Measurements from ENCODE around the gene UBXN4.
"Not testable (repeated sequence)": the region's sequence is repeated elsewhere in the genome, so short reads cannot be mapped to it uniquely, and the experiment has no call there.

UBXN4 gene

DNA sequence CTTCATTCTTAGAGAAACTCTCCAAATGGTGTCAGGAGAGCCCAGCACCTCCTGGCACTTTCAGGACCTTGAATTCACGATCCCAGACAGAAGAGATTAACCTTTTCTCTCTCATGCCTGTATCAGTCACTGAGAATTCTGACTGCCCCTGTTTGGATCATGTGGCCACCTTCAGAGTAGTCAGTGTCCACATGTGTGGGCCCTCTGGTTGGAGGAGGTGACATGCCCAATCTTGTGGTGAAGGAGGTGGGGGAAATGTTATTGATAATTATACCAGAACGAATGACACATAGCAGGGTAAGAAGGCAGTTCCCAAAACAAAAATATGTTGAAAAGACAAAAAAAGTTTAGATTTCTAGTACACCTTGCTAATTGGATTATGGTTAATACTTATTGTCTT lies 31.7 kb downstream of the UBXN4 start:
- DNase-seq, result no peak

DNA sequence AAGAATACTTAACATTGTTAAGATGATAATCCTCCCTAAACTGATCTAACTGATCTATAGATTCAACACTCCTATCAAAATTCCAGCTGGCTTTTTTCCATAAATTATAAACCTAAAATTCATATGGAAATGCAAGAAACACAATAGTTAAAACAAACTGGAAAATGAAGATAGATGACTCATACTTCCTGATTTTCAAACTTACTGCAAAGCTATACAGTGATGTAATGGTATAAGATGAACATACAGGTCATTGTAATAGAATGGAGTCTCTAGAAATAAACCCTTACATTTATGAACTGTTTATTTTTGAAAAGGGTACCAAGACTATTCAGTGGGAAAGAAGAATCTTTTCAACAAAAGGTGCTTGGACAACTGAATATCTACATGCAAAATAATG lies 32.3 kb downstream of the UBXN4 start:
- DNase-seq, result no peak

DNA sequence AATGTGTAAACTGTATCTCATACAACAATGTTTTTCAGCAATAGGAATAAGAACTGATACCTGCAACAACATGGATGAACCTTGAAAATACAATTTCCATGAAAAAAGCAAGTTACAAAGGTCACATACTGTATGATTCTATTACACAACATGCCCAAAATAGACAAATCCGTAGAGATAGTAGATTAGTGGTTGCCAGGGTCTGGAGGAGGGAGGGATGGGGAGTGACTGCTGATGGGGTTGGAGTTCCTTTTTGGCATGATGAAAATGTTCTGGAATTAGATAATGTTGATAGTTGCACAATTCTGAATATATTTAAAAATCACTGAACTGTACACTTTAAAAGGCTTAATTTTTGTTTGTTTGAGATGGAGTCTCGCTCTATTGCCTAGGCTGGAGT lies 33.8 kb downstream of the UBXN4 start:
- DNase-seq, result no peak

DNA sequence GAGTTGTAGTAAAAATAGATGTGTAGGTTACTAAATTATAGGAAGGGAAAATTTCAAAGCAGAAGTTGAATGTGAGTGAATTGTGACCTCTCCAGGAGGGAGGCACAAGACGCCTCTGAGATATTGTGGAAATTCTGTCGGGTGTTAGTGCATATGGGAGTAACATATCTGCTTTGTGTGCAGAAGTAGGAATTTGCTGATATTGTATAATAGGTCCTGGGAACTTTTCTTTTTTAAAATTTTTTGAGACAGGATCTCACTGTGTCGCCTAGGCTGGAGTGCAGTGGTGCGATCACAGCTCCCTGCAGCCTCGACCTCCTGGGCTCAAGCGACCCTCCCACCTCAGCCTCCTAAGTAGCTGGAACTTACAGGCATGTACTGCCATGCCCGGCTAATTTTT lies 34.7 kb downstream of the UBXN4 start:
- no peak for DNase-seq

DNA sequence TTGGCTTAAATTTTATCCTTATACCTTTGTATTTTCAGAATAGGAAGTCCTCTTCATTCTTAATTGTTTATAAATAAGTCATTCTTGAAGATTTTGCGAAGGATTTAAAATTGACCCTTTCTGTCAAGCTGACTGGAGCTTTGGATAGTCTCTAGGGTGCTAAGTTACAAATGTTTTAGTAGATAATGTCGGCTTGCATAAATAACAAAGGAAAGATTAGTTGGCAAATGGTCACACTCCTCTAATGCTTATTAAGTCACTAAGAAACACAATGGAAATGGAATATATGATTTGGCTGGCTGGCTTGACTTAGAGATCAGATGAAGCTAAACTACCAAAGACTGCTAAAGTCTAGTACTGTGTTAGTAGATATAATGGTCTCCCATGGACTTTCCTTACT lies 40.6 kb downstream of the UBXN4 start:
- DNase-seq, result no peak

DNA sequence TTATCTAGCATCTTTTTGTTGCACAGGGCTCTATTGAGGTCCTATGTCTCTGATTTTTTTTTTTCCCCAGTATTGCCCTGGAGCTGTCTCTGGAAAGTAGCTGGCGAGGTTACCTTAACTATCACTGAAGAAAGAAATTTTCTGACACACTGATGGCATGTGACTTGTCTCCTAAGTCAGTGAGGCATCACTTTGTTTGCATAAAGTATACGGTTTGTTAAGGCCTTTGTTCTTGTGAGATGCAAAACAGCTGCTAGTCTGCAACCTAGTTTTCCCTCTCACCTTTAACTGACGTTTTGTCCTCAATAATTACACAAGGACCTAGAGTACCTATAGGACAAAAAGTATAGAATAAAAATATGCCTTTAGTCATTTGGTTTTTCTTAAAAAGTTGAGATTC lies 41.8 kb downstream of the UBXN4 start:
- DNase-seq, result no peak

DNA sequence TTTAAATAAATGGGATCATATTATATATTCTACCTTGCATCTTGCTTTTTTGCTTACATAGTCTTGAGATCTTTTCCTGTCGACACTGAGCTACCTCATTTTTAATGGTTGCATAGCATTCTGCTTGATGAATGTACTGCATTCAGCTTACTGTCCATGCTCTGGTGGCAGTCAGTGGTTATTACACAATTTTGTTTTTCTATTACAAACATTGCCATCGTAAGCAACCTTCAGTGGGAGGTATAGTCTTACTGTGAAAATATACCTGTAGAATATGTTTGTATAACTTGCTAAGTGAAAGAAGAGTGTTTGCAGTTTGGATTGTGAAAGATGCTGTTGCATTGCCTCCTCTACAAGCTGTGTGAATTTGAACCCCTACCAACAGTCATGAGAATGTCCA lies 43.4 kb downstream of the UBXN4 start:
- no peak for DNase-seq

DNA sequence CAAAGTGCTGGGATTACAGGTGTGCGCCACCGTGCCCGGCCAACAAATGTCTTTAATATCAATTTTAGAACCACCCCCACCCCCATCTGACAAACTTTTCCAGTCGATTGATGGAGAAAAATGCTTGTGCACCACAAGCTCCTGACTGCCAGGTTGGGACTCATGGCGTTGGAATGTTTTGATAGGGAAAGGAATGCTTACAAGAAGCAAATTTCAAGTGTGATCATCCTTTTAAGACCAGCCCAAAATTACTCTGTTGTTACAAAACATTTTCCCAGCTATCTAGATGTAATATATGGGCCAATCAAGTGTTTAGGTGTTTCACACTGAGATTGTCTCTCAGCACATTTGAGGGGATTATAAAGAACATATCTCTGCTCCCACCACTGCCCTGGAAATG lies 45.2 kb downstream of the UBXN4 start:
- DNase-seq, result no peak

DNA sequence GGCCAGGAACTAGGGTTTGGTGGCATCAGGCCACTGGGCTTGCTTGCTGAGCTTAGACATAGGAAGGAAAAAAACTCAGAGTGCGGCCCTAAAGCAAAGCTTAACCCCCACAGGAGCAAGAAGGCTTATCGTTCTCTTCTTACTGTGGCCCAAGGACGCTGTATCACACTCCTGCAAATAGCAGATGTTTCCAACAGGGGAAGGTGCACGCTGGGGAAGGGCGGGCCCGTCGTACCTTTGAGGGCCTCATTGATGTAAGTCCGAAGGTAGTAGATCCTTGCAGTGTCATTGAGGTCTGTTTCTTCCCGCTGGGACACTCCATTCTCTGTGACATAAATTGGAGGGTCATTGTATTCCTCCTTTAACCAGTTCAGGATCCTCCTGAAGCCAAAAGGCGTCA lies 48.8 kb downstream of the UBXN4 start:
- no peak for DNase-seq

DNA sequence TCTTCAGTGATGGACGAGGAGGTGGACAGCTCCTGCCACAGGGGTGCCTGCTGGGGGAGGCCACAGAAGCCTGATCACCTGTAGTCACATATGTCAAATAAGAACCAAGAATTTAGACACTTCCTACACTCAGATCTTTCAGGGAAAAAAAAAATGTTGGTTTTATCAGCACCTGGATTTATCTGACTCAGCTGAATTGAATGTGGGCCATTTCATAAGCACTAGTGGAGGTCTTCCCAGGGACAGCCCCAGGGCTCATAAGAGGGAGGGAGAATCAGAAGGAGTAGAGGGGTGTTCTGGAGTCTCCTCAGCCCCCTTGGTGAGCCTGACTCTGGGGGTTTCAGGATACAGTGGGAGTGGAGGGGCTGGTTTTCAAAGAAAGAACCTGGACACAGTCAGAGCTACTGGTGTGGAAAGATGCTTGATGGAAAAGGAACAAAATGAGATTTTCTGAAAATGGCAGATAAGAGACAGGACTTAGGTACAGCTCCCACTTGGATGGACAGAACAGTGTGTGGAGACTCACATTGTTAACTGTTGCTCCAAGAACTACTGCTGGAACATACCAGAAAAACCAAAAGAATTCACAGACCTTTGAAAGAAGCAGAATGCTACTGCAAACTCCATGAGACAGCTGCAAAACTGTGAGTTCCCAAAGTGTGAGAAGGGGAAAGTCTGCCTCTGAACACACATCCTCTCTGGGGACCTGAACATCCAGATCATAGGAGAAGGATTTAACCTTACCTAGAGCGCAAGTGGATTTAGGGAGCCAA lies 49.9 kb downstream of the UBXN4 start:
- DNase-seq, result no peak

DNA sequence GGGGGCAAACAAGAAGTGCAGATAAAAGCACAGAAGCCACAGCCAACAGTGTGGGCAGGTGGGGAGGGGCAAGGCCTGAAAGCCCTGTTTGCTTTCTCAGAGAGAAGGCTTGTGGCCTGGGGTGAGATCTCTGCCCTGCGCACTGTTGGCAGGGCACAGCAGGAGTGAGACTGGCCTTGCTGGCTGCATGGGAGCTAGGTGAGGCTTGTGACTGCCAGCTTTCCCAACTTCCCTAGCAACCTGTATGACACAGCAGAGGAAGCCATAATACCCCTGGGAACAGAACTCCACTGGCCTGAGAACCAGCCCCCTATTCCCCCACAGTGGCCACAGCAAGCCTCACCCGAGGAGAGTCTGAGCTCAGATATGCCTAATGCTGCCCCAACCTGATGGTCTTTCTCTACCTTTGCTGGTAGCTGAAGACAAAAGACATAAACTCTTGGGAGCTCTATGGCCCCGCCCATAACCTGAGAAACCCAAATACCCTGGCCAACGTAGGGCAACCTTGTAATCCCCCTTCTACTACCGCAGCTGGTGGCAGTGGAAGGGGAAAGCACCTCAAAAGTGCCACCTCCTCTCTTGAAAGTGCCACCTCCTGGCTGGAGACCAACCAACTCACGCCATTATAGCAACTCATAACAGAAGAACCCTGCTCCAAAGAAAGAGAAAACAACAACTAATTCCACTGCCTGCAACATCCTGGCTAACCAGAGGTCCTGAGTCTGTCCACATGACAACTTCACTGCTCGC lies 50.9 kb downstream of the UBXN4 start:
- no peak for DNase-seq

DNA sequence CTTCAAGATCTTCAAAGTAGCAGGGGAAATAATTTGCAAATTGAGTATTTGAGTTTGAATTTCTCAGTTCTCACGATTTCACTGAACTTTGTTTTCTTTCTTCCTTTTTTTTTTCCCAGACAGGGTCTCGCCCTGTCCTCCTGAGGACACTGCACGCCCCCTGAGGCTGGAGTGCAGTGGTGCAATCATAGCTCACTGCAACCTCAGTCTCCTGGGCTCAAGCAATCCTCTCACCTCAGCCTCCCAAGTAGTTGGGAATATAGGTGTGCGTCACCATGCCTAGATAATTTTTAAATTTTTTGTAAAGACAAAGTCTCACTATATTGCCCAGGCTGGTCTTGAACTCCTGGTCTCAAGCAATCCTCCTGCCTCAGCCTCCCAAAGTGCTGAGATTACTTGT lies 54.0 kb downstream of the UBXN4 start:
- DNase-seq, result not testable (repeated sequence)

DNA sequence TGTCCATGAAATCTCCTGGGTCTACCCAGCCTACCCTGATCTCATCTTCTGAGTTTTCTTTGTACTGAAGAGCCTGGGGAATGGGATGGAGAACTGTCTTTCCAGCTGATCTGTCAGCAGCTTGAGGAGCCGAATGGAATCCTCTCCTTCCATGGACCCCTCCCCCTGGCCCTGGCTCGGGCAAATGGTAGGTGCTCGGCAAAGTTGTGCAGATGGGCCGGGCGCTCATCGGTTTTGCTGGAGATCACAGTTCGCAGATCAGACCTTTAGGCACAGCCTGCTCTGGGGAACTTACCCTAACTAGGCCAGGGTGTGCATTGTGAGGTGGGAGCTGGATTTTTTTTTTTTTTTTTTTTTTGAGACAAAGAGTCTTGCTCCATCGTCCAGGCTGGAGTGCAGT lies 55.0 kb downstream of the UBXN4 start:
- no peak for DNase-seq

DNA sequence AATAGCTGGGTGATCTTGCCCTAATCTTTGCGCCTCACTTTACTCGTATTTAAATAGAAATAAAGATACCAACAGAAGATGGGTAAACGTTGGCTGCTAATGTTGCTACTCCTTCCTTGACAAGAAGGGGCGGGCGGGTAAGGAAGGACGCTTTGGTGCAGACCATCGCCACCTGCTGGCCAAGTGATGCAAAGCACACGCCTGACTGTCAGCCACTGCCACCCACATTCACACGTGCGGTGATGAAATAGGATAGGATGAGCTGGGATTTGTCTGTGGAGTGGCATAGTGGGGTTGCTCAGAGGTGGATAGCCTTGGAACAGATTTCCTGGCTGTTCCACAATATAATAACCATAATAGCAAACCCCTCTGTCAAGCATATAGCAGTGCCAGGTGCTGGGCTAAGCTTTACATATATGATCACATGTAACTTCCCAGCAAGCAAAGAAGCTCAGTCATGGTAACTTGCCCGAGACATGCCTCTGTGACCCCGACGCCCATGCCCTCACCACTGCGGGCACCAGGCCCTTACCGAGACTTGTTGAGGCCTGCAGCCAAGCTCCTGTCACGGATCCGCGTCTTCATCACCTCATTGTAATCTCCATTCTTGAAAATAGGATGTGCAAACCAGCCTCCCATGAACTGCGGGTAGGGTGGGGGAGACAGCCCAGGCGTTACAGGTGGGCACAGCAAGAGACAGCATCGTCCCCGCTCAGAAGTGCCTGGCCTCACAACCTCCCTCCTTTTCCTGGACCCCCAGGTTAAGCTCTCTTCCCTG lies 56.0 kb downstream of the UBXN4 start:
- DNase-seq, result peak; percentile 75

DNA sequence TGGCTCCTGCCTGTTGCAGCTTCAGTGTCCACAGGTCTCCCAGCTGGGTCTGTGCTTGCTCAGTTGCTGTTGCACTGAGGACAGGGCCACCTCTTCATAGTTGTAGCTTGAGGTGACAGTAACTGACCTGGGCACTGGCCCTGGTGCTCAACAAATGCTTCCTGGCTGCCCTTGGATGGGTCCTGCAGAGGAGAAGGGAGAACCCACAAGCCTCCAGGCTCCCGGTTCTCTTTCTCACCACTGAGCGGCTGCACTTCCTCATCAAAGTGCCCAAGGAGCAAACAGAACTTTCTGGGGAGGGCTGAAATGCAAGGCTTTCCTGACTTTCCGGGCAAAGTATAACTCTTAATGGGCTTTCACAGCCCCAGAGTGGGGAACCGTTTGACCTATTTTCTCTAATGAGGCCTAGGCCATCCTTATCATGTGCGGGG lies 56.6 kb downstream of the UBXN4 start:
- no peak for DNase-seq

DNA sequence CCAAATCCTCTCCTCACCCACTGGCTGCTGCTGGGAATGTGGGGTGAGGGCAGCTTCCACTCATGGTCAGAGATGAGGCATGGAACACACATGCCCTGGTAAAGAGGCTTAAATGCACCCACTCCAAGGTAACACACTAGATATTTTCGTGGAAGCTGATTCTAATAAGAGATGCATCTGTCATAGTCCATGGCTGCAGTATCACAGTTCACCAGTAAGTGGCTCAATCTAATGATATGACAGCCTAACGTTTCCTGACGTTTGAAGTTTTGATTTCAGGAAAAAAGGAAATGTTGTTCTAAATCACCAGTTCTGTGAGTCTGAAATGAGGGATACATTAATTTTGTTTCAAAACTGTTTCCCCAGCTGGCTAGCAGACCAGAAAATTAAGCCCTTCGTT lies 57.1 kb downstream of the UBXN4 start:
- no peak for DNase-seq

DNA sequence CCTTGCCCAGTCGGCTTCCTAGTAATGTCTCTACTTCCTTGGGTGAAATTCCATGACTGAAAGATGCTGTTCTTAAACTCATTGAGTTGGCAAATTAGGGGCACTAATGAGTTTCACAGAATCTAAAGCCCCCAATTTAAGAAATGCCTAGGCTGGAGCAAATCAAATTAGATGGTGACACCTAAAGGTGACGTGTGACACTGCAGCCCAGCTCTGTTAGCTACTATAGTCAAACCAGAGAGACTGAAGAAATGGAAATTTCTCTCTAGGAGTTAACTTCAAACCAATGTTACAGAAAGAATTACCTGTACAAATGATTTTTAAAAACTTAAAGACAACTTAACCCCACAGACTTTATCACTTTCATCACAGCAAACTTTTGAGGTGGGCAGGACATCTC lies 58.1 kb downstream of the UBXN4 start:
- no peak for DNase-seq

DNA sequence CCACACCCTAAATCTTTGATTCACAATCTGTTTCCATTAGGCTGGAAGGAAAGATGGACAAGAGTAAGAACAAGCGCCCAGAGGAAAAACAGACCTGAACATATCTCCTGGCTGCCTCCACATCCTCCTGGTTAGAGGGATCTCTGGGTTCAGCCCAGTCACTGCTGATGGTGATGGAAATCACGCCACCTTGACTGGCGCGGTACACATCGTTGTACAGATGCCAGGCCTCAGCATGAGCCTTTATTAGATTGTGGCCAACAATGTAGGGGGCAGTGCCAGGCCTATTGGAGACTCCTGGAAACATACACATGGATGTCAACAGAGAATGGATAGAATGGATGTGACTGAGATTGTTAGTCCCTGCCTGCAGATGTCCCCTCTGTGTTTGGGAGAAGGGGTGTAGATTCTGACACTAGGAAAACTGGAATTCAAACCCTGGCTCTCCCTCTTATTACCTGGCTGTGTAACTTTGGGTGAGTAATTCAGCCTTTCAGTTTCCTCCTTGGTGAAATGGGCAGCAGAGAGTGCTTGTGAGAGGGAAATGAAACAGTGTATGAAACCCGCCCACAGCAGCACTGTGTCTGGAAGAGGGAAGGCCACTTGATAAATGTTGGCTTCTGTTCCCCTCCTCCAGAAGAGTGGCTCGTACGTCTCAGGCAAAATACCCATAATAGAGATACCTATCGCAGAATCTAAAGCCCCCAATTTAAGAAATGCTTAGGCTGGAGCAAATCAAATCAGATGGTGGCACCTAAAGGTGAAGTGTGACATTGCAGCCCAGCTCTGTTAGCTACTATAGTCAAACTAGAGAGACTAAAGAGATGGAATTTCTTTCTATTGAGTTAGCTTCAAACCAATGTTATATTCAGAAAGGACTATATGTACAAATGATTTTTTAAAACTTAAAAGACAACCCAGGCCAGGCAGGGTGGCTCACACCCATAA lies 59.1 kb downstream of the UBXN4 start:
- no peak for DNase-seq

DNA sequence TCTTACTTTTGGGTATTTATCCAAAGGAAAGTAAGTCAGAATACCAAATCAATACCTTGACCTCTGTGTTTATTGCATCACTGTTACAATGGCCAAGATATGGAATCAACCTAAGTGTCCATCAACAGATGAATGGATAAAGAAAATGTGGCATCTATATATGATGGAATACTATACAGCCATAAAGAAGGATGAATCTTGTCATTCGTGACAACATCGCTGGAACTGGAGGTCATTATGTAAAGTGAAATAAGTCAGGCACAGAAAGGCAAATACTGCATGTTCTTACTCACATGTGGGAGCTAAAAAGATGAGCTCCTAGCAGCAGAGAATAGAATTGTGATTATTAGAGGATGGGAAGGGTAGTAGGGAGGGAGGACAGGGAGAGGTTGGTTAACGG lies 60.7 kb downstream of the UBXN4 start:
- DNase-seq, result no peak

DNA sequence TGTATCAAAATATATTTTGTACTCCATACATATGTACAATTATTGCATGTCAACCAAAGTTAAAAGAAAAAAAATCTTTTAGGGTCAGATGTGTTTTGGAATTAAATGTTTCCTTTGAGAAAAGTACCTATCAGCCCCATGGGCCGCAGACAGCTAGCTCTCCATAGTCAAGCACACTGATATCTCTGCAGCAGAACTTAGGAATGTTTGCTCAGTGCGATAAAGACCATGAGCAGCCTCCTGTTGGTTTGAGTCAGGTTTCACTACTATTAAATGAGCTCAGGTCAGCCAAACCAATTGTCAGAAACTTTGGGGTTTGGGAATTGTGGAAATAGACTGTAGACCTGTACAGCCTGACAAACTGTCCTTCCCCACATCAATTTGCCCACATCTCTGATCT lies 61.6 kb downstream of the UBXN4 start:
- no peak for DNase-seq

DNA sequence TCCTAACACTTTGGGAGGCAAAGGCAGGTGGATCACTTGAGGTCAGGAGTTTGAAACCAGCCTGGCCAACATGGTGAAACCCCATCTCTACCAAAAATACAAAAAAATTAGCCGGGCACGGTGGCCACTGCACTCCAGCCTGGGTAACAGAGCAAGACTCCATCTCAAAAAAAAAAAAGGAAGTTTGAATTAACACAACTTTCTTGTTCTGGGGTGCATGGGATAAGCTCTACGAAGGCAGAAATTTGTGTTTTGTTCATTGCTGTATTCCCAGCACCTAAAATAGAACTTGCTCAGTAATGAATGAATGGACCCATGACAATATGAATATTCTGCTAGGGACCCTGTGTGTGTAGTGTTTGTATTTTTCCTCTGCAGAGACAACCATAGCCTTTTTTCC lies 66.2 kb downstream of the UBXN4 start:
- DNase-seq, result not testable (repeated sequence)

DNA sequence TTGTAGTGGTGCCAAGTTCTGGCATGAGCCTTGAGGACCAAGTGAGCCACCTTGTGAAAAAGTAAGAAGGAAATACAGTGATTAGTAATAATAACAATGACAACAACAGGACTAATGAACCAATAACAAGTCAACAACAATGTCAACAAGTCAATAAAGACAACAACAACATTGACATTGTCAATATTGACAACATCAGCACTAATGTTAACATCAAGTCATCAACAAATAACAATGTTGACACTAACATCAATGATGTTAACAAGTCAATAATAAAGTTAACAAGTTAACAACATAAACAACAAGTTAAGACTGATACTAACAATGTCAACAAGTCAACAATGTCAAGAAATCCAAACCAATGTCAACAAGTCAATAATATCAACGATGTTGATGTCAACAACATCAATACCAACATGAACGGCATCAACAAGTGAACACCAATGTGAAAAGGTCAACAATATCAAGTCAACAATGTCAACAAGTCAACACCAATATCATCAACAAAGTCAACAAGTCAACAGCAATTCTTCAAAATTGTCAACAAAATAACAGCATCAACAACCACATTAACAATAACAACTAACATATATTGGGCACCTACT lies 71.4 kb downstream of the UBXN4 start:
- no peak for DNase-seq

Measured in CD4-positive, alpha-beta T cell treated with Interleukin-12 subunit alpha and Interleukin-12 subunit beta, for 1 hour (primary cell).